Caco-2 (cell line): ENCODE results near the gene KHDRBS2. TPM values are rescaled to one million over a fixed set of nuclear protein-coding genes. Genes with fewer than 3 reads are reported as not detected.

ENCODE experiments used
- BruUV-seq: library from RNA; stranded (reverse); fragments of 400-500 nt; replicated peaks from 2 replicates; lab custom pipeline; 2021; lab: Mats Ljungman, UMichigan
- CTCF ChIA-PET: fragments of 300-600 bp; sonication (Branson Sonifier 250); formaldehyde crosslinking; loops from one replicate; lab custom pipeline; 2022; ENCODE audit warnings: antibody characterized with exemption; lab: Charles Lee
- POLR2A ChIA-PET: fragments of 300-600 bp; sonication (Branson Sonifier 250); formaldehyde crosslinking; loops from one replicate; lab custom pipeline; 2022; ENCODE audit warnings: antibody characterized with exemption; lab: Charles Lee
- DNase-seq, 2 experiments: peaks; one replicate each; pipeline versions ENCODE4 v3.0.0 to v3.0.0-alpha.2; 2020 to 2022
- H3K27me3 ChIP-seq: replicated peaks from 2 replicates; pipeline ENCODE4 v1.6.0; 2011; ENCODE audit warnings: low read length; ENCODE audit not compliant: control insufficient read depth, insufficient read depth
- H3K36me3 ChIP-seq: 2 replicates; pipeline ENCODE4 v1.5.1; 2011; ENCODE audit warnings: low read length; ENCODE audit not compliant: control insufficient read depth, insufficient read depth
- H3K4me1 ChIP-seq: fragments of 250-450 bp; sonication (Bioruptor Pico); 2 replicates; pipeline ENCODE4 v1.5.1; 2020; ENCODE audit warnings: mild to moderate bottlenecking
- H3K4me3 ChIP-seq: 2 replicates; pipeline ENCODE4 v1.5.1; 2011; ENCODE audit warnings: low read depth, mild to moderate bottlenecking, control low read depth, low read length
- H3K9me3 ChIP-seq: fragments of 250-450 bp; sonication (Bioruptor Pico); 2 replicates; pipeline ENCODE4 v1.5.1; 2020; ENCODE audit warnings: mild to moderate bottlenecking, moderate library complexity
- H3K27ac Mint-ChIP-seq: one replicate; pipeline ENCODE4 v1.8.0; 2022; ENCODE audit warnings: mixed read lengths; ENCODE audit not compliant: unreplicated experiment
- H3K27me3 Mint-ChIP-seq: one replicate; pipeline ENCODE4 v1.8.0; 2022; ENCODE audit warnings: mixed read lengths; ENCODE audit not compliant: insufficient read depth, unreplicated experiment
- H3K36me3 Mint-ChIP-seq: one replicate; pipeline ENCODE4 v1.8.0; 2022; ENCODE audit warnings: mild to moderate bottlenecking, mixed read lengths; ENCODE audit not compliant: insufficient read depth, unreplicated experiment
- H3K4me1 Mint-ChIP-seq: one replicate; pipeline ENCODE4 v1.8.0; 2022; ENCODE audit warnings: low read depth, mixed read lengths; ENCODE audit not compliant: unreplicated experiment
- H3K4me3 Mint-ChIP-seq: one replicate; pipeline ENCODE4 v1.8.0; 2022; ENCODE audit warnings: mild to moderate bottlenecking, moderate library complexity, mixed read lengths; ENCODE audit not compliant: unreplicated experiment
- H3K9me3 Mint-ChIP-seq: one replicate; pipeline ENCODE4 v1.8.0; 2022; ENCODE audit warnings: mixed read lengths; ENCODE audit not compliant: unreplicated experiment
- intact Hi-C: fragments of 100-400 bp; cut with micrococcal nuclease; formaldehyde crosslinking; loops from one replicate; pipeline ENCODE4 v1.10.0; 2022; ENCODE audit not compliant: unreplicated experiment
- total RNA-seq: library from RNA; stranded (reverse); gene quantifications from 2 replicates; pipeline ENCODE4 v1.2.3, GENCODE V29; 2022
- TF ChIP-seq, protein P1 (sequence below), 2 experiments: fragments of 200-600 bp in 1 of 2; IDR thresholded peaks; 1 replicate in 1 of 2; 2 replicates in 1 of 2; pipeline versions ENCODE4 v1.5.1 to v1.8.0; 2011 to 2022; ENCODE audit warnings: antibody characterized with exemption in 1 of 2, control low read depth in 1 of 2, inconsistent platforms in 1 of 2, low read depth in 1 of 2, low read length in 1 of 2, mild to moderate bottlenecking in 1 of 2, moderate library complexity in 1 of 2; ENCODE audit not compliant: insufficient read depth in 1 of 2, severe bottlenecking in 1 of 2, unreplicated experiment in 1 of 2

Gene KHDRBS2
- total RNA-seq, 1 experiment from 2014 or later = not detected

DNA sequence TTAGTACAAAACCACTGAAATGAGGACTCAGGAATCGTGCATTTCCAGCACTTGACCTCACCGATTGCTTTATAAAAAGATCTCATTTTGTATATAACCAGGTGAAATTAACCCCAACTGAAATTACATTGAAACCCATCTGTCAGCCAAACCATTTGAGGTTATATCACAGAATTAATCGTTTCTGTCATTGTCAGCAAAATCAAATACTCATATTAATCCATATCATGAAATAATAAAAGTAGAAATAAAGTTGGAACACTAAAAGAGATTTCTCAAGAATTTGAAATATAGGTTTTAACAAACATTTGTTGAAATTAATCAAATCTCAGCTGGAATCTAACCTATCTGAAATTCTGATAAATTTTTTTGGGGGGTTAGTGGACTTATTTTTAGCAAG, 23.7 kb downstream of the KHDRBS2 start:
- no TSS peak for BruUV-seq
- intact Hi-C loops = no loop called here
- Histone ChIP-seq H3K4me3 (no peak overlapping the region), H3K4me1 (no peaks in the 10 kb centered on the region), H3K36me3 (no peaks in the 10 kb centered on the region), H3K27me3 (no peaks in the 10 kb centered on the region), H3K9me3 (no peaks in the 10 kb centered on the region)
- H3K4me3 Mint-ChIP-seq = no peak overlapping the region
- H3K36me3 Mint-ChIP-seq = no peaks in the 10 kb centered on the region
- H3K27ac Mint-ChIP-seq = no peak overlapping the region
- no peaks in the 10 kb centered on the region for H3K27me3 Mint-ChIP-seq
- TF ChIP-seq, protein P1, sequence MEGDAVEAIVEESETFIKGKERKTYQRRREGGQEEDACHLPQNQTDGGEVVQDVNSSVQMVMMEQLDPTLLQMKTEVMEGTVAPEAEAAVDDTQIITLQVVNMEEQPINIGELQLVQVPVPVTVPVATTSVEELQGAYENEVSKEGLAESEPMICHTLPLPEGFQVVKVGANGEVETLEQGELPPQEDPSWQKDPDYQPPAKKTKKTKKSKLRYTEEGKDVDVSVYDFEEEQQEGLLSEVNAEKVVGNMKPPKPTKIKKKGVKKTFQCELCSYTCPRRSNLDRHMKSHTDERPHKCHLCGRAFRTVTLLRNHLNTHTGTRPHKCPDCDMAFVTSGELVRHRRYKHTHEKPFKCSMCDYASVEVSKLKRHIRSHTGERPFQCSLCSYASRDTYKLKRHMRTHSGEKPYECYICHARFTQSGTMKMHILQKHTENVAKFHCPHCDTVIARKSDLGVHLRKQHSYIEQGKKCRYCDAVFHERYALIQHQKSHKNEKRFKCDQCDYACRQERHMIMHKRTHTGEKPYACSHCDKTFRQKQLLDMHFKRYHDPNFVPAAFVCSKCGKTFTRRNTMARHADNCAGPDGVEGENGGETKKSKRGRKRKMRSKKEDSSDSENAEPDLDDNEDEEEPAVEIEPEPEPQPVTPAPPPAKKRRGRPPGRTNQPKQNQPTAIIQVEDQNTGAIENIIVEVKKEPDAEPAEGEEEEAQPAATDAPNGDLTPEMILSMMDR (IDR thresholded peaks at IDR 0.05; ENCODE audit: insufficient read depth in 1 of 2, low read depth in 1 of 2, low read length in 1 of 2, severe bottlenecking in 1 of 2, unreplicated experiment in 1 of 2) = no peak
- H3K4me1 Mint-ChIP-seq = no peaks in the 10 kb centered on the region
- ChIA-PET POLR2A (no interaction called here), CTCF (no interaction called here)
- H3K9me3 Mint-ChIP-seq = no peaks in the 10 kb centered on the region
- no peak for DNase-seq

DNA sequence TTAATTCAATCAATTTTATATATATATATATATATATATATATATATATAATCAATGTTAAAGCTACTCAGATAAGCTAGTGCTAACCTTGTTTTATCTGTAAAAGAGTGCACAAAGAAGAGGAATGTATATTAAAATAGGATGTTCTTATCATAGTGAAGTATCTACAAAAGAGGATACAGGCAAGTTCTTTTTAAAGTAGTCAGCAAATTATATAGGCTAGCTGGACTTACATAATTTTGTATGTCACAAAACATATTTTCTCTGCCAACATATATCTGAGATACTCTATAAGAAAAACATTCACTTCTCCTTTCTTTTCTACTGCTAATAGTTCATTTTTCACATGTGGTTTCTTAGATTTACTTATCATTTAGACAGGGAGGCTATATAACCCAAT, 39.9 kb downstream of the KHDRBS2 start:
- intact Hi-C loops = no loop called here
- Mint-ChIP-seq H3K36me3 (no peaks in the 10 kb centered on the region), H3K27me3 (no peaks in the 10 kb centered on the region), H3K9me3 (no peaks in the 10 kb centered on the region), H3K4me1 (no peaks in the 10 kb centered on the region), H3K27ac (no peak overlapping the region), H3K4me3 (no peak overlapping the region)
- no peaks in the 10 kb centered on the region for H3K36me3 ChIP-seq
- H3K9me3 ChIP-seq = no peaks in the 10 kb centered on the region
- no peaks in the 10 kb centered on the region for H3K4me1 ChIP-seq
- ChIA-PET CTCF (no interaction called here), POLR2A (no interaction called here)
- TF ChIP-seq, protein P1 (IDR thresholded peaks at IDR 0.05; ENCODE audit: insufficient read depth in 1 of 2, low read depth in 1 of 2, low read length in 1 of 2, severe bottlenecking in 1 of 2, unreplicated experiment in 1 of 2) = no peak
- no peak overlapping the region for H3K4me3 ChIP-seq
- BruUV-seq = no TSS peak
- no peaks in the 10 kb centered on the region for H3K27me3 ChIP-seq
- DNase-seq = no peak

DNA sequence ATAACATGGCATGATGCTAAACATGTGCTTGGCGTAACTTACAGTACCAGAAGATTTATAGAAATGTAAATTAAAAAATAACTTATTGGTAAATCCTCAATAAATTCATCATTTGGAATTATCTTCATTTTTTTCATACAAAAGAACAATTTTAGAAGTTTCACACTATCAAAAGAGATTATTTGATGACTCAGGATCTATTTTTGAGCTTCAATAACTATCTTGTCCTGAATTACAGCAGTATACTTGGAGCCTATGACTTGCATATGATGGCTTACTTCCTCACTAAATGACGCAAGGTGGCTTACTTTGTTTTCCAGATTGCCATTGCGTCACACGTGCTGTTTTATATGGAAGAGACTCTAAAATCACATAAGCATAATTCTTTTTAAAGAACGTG, 49.2 kb downstream of the KHDRBS2 start:
- Histone ChIP-seq H3K4me1 (no peaks in the 10 kb centered on the region), H3K4me3 (no peak overlapping the region), H3K9me3 (no peaks in the 10 kb centered on the region), H3K27me3 (no peaks in the 10 kb centered on the region), H3K36me3 (no peaks in the 10 kb centered on the region)
- ChIA-PET CTCF (no interaction called here), POLR2A (no interaction called here)
- no peak overlapping the region for H3K27ac Mint-ChIP-seq
- no peaks in the 10 kb centered on the region for H3K4me1 Mint-ChIP-seq
- no TSS peak for BruUV-seq
- TF ChIP-seq, protein P1 (IDR thresholded peaks at IDR 0.05; ENCODE audit: insufficient read depth in 1 of 2, low read depth in 1 of 2, low read length in 1 of 2, severe bottlenecking in 1 of 2, unreplicated experiment in 1 of 2) = no peak
- no peak overlapping the region for H3K4me3 Mint-ChIP-seq
- DNase-seq = no peak
- H3K27me3 Mint-ChIP-seq = no peaks in the 10 kb centered on the region
- intact Hi-C loops = no loop called here
- H3K36me3 Mint-ChIP-seq = no peaks in the 10 kb centered on the region
- no peaks in the 10 kb centered on the region for H3K9me3 Mint-ChIP-seq
